Body of pancreas (tissue), 4 donors: ENCODE measurements around the gene HTR6. TPM values are rescaled to one million over a fixed set of nuclear protein-coding genes. Genes with fewer than 3 reads are reported as not detected.

Experiments used
- ATAC-seq: fragments of 150-250 bp; one replicate; pipeline ENCODE4 v1.9.1; 2016
- DNase-seq, 4 donors: peaks; one replicate each; pipeline ENCODE4 v3.0.0-alpha.2; 2019
- H3K27ac ChIP-seq, 4 donors: fragments of 200-600 bp; sonication (generic); 1 replicate in 3 of 4; 2 replicates in 1 of 4; pipeline versions ENCODE4 v1.5.1 to v1.6.1; 2016 to 2019; ENCODE audit warnings: mild to moderate bottlenecking in 1 of 4, mixed read lengths in 1 of 4, moderate library complexity in 1 of 4
- H3K27me3 ChIP-seq, 2 donors: fragments of 200-600 bp; sonication (generic); one replicate each; pipeline ENCODE4 v1.6.0; 2016; ENCODE audit warnings: mild to moderate bottlenecking in 1 of 2
- H3K36me3 ChIP-seq, 2 donors: fragments of 200-600 bp; sonication (generic); replicated peaks in 1 of 2; 2 replicates each; pipeline ENCODE4 v1.5.1; 2016; ENCODE audit warnings: low read depth in 2 of 2; ENCODE audit not compliant: insufficient read depth in 1 of 2
- H3K4me1 ChIP-seq: fragments of 200-600 bp; sonication (generic); one replicate; pipeline ENCODE4 v1.6.0; 2016
- H3K4me3 ChIP-seq, 2 donors: fragments of 200-600 bp; sonication (generic); 1 replicate in 1 of 2; 2 replicates in 1 of 2; pipeline ENCODE4 v1.5.1; 2016 to 2019
- H3K9me3 ChIP-seq, 3 donors: fragments of 200-600 bp; sonication (generic); 1 replicate in 2 of 3; 2 replicates in 1 of 3; pipeline ENCODE4 v1.5.1; 2016
- CTCF ChIP-seq, 7 experiments: fragments of 450-650 bp in 4 of 7; fragments of 200-600 bp in 3 of 7; sonication (generic) in 3 of 7; IDR thresholded peaks; one replicate each; pipeline ENCODE4 v1.5.1; 2016 to 2019; ENCODE audit warnings: antibody characterized with exemption in 7 of 7
- POLR2A ChIP-seq, 3 donors: fragments of 450-650 bp; IDR thresholded peaks; one replicate each; pipeline ENCODE4 v1.6.1; 2016; ENCODE audit warnings: antibody characterized with exemption in 3 of 3, mild to moderate bottlenecking in 2 of 3
- WGBS, 2 donors: methylation state at CpG; one replicate each; pipeline ENCODE4 v1.1.5; 2017; 5-methylcytosine and 5-hydroxymethylcytosine counted together
- intact Hi-C: fragments of 100-400 bp; cut with DNase I; formaldehyde crosslinking; loops from one replicate; pipeline ENCODE4 v1.15.1; 2023
- total RNA-seq, 2 donors: library from RNA; depleted of rRNA; stranded (reverse); fragments of >200 nt; gene quantifications; one replicate each; pipeline ENCODE4 v1.1.0, GENCODE V29; 2016

HTR6 gene
- total RNA-seq, 2 donors from 2014 or later: not detected

GRCh38 chr1:19644681-19645410, 19.8 kb upstream of the HTR6 start:
- WGBS, 2 donors: 11 to 14% methylated on average over 46 to 67 of the region's 71 CpGs
- Histone ChIP-seq H3K27me3 (no peaks in the 10 kb centered on the region), H3K36me3 (no peaks in the 10 kb centered on the region), H3K9me3 (no peaks in the 10 kb centered on the region), H3K4me1 (peaks cover 18% of the 10 kb centered on the region), H3K4me3 (peak overlapping the region; percentile 9 to 47), H3K27ac (peak overlapping the region; percentile 20 to 76 (median 71))
- ATAC-seq (peak; percentile 27), DNase-seq (peak in 2 of 4 donors; percentile 19 to 27)
- peak in 1 of 3 donors; percentile 21 for TF ChIP-seq POLR2A (IDR thresholded peaks at IDR 0.05)
- peak in 1 of 7 experiments; percentile 4 for TF ChIP-seq CTCF (IDR thresholded peaks at IDR 0.05)
- intact Hi-C loops: no loop called here

- ATAC-seq: no peak
Measured at GRCh38 chr1:19645411-19646251, 19.0 kb upstream of the HTR6 start.

GRCh38 chr1:19646377-19647319, 18.0 kb upstream of the HTR6 start:
- no peaks in the 10 kb centered on the region for H3K27me3 ChIP-seq
- no peak for TF ChIP-seq CTCF (IDR thresholded peaks at IDR 0.05)
- TF ChIP-seq POLR2A (IDR thresholded peaks at IDR 0.05): no peak
- peak overlapping the region in 1 of 4 donors; percentile 0 for H3K27ac ChIP-seq
- H3K36me3 ChIP-seq: no peaks in the 10 kb centered on the region
- intact Hi-C loops: no loop called here
- H3K4me1 ChIP-seq: peaks cover 25% of the 10 kb centered on the region
- H3K9me3 ChIP-seq: no peaks in the 10 kb centered on the region
- ATAC-seq: no peak
- WGBS, 2 donors: 82 to 85% methylated on average over 5 to 9 of the region's 9 CpGs
- H3K4me3 ChIP-seq: no peak overlapping the region
- no peak for DNase-seq

More at GRCh38 chr1:19645411-19646251, 19.0 kb upstream of the HTR6 start:
- no peak for TF ChIP-seq CTCF (IDR thresholded peaks at IDR 0.05)
- TF ChIP-seq POLR2A (IDR thresholded peaks at IDR 0.05): no peak
- Histone ChIP-seq H3K27ac (peak overlapping the region; percentile 20 to 76 (median 71)), H3K4me1 (peaks cover 18% of the 10 kb centered on the region), H3K9me3 (no peaks in the 10 kb centered on the region), H3K27me3 (no peaks in the 10 kb centered on the region), H3K4me3 (no peak overlapping the region), H3K36me3 (no peaks in the 10 kb centered on the region)
- DNase-seq: no peak
- intact Hi-C loops: no loop called here
- 59 to 84% methylated on average over 24 to 29 of the region's 30 CpGs for WGBS, 2 donors

- H3K4me3 ChIP-seq: no peak overlapping the region
- H3K4me1 ChIP-seq: peaks cover 25% of the 10 kb centered on the region
- H3K27ac ChIP-seq: no peak overlapping the region
- whole genome bisulfite sequencing, 2 donors: 55 to 69% methylated on average over 16 of the region's 16 CpGs
- no peak for TF ChIP-seq POLR2A (IDR thresholded peaks at IDR 0.05)
- TF ChIP-seq CTCF (IDR thresholded peaks at IDR 0.05): no peak
- intact Hi-C loops: no loop called here
- H3K9me3 ChIP-seq: no peaks in the 10 kb centered on the region
- H3K36me3 ChIP-seq: no peaks in the 10 kb centered on the region
- no peaks in the 10 kb centered on the region for H3K27me3 ChIP-seq
- ATAC-seq (no peak), DNase-seq (no peak)
Measured at GRCh38 chr1:19647643-19648042, 17.0 kb upstream of the HTR6 start.
